BLaER1 treated with 17β-estradiol and CSF1 and Interleukin-3, amounts not matched to agents 10 nM and 100 nM (cell line): ENCODE measurements around the gene STARD9.

Experiments
- H3K27ac ChIP-seq, 11 experiments: shearing (Covaris generic); formaldehyde crosslinking; 2 replicates each; pipeline ENCODE4 v1.8.1; 2022
- H3K27me3 ChIP-seq, 11 experiments: shearing (Covaris generic); formaldehyde crosslinking; 2 replicates each; pipeline ENCODE4 v1.8.1; 2022
- H3K36me3 ChIP-seq, 11 experiments: shearing (Covaris generic); formaldehyde crosslinking; 2 replicates each; pipeline ENCODE4 v1.8.1; 2022
- H3K4me1 ChIP-seq, 10 experiments: shearing (Covaris generic); formaldehyde crosslinking; 2 replicates each; pipeline ENCODE4 v1.8.1; 2022
- H3K4me2 ChIP-seq, 11 experiments: shearing (Covaris generic); formaldehyde crosslinking; 2 replicates each; pipeline ENCODE4 v1.8.1; 2022
- H3K4me3 ChIP-seq, 10 experiments: shearing (Covaris generic); formaldehyde crosslinking; 2 replicates each; pipeline ENCODE4 v1.8.1; 2022
- H3K9ac ChIP-seq, 11 experiments: shearing (Covaris generic); formaldehyde crosslinking; 2 replicates each; pipeline ENCODE4 v1.8.1; 2022
- H3K9me3 ChIP-seq, 11 experiments: shearing (Covaris generic); formaldehyde crosslinking; replicated peaks in 1 of 11; 2 replicates each; pipeline ENCODE4 v1.8.1; 2022
- H4K20me1 ChIP-seq, 11 experiments: shearing (Covaris generic); formaldehyde crosslinking; 2 replicates each; pipeline ENCODE4 v1.8.1; 2022
- Cebpa-rat ChIP-seq, 11 experiments: shearing (Covaris generic); IDR thresholded peaks; 2 replicates each; pipeline ENCODE4 v1.8.1; 2022

The STARD9 gene

DNA sequence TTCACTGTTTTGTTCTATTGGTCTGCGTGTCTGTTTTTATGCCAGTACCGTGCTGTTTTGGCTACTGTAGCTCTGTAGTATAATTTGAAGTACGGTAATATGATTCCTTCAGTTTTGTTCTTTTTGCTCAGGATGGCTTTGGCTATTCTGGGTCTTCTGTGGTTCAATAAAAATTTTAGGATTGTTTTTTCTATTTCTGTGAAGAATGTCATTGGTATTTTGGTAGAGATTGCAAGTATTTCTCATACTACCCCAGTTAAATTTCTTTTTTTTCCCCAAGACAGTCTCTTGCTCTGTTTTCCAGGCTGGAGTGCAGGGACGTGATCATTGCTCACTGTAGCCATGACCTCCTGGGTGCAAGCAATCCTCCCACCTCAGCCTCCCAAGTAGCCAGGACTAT is 53.4 kb downstream of the STARD9 start:
- Histone ChIP-seq H3K4me1 (peaks cover 0 to 10% (median 0%) of the 10 kb centered on the region in 10 experiments; a peak in 2 of 20 replicates), H3K4me2 (no peak overlapping the region)
- TF ChIP-seq Cebpa-rat (IDR thresholded peaks at IDR 0.05) = no peak

DNA sequence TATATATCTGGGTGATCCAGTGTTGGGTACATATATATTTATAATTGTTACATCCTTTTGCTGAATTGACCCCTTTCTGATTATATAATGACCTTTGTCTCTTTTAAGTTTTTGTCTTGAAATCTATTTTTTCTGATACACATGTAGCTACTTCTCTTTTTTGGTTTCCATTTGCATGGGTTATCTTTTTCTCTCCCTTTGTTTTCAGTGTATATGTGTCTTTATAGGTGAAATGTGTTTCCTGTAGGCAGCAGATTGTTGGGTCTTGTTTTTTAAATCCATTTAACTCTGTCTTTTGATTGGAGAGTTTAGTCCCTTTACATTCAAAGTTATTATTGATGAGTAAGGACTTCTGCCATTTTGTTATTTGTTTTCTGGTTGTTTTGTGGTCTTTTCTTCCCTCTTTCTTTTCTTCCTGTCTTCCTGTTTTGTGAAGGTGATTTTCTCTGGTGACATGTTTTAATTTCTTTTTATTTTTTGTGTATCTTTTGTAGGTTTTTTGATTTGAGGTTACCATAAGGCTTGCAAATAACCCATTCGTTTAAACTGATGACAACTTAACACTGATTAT is 56.8 kb downstream of the STARD9 start:
- Histone ChIP-seq H3K36me3 (peaks cover 13 to 83% (median 52%) of the 10 kb centered on the region in 11 experiments), H4K20me1 (no peaks in the 10 kb centered on the region), H3K4me1 (peaks cover 0 to 10% (median 0%) of the 10 kb centered on the region in 10 experiments; a peak in 2 of 20 replicates), H3K9ac (no peak overlapping the region), H3K4me3 (no peak overlapping the region), H3K9me3 (peaks cover 6 to 31% (median 16%) of the 10 kb centered on the region in 11 experiments; a peak in 16 of 22 replicates), H3K27me3 (no peaks in the 10 kb centered on the region), H3K27ac (no peak overlapping the region; a peak in 2 of 22 replicates), H3K4me2 (peak overlapping the region in 1 of 11 experiments; percentile 9; a peak in 1 of 22 replicates)
- TF ChIP-seq Cebpa-rat (IDR thresholded peaks at IDR 0.05) = no peak

More for the DNA sequence above, 53.4 kb downstream of the STARD9 start:
- H3K27ac ChIP-seq = no peak overlapping the region
- no peaks in the 10 kb centered on the region for H3K27me3 ChIP-seq
- H3K4me3 ChIP-seq = no peak overlapping the region
- peaks cover 0 to 48% (median 32%) of the 10 kb centered on the region in 11 experiments; a peak in 19 of 22 replicates for H3K36me3 ChIP-seq
- H3K9ac ChIP-seq = no peak overlapping the region
- H4K20me1 ChIP-seq = no peaks in the 10 kb centered on the region
- peaks cover 6 to 36% (median 17%) of the 10 kb centered on the region in 11 experiments; a peak in 17 of 22 replicates for H3K9me3 ChIP-seq

DNA sequence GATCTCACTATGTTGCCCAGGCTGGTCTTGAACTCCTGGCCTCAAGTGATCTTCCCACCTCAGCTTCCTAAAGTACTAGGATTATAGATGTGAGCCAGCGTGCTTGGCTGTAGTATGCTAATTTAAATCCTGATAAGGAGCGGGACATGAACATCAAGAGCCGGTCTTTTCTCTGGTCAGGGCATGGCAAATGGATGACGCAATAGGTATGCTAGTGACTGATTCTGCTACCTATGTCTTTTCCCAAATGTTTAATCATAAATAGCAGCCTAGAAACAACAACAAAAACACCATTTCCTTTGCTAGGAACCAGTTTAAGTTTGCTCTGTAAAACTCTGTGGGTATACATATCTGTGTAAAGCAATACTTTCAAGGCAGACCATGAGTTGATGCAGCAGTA is 64.7 kb downstream of the STARD9 start:
- no peak overlapping the region for H3K4me3 ChIP-seq
- no peak overlapping the region for H3K9ac ChIP-seq
- no peak overlapping the region for H3K27ac ChIP-seq
- H4K20me1 ChIP-seq = no peaks in the 10 kb centered on the region
- TF ChIP-seq Cebpa-rat (IDR thresholded peaks at IDR 0.05) = no peak
- no peaks in the 10 kb centered on the region for H3K4me1 ChIP-seq
- no peak overlapping the region for H3K4me2 ChIP-seq
- no peaks in the 10 kb centered on the region for H3K27me3 ChIP-seq
- H3K36me3 ChIP-seq = peaks cover 34 to 66% (median 57%) of the 10 kb centered on the region in 11 experiments
- H3K9me3 ChIP-seq = no peaks in the 10 kb centered on the region

DNA sequence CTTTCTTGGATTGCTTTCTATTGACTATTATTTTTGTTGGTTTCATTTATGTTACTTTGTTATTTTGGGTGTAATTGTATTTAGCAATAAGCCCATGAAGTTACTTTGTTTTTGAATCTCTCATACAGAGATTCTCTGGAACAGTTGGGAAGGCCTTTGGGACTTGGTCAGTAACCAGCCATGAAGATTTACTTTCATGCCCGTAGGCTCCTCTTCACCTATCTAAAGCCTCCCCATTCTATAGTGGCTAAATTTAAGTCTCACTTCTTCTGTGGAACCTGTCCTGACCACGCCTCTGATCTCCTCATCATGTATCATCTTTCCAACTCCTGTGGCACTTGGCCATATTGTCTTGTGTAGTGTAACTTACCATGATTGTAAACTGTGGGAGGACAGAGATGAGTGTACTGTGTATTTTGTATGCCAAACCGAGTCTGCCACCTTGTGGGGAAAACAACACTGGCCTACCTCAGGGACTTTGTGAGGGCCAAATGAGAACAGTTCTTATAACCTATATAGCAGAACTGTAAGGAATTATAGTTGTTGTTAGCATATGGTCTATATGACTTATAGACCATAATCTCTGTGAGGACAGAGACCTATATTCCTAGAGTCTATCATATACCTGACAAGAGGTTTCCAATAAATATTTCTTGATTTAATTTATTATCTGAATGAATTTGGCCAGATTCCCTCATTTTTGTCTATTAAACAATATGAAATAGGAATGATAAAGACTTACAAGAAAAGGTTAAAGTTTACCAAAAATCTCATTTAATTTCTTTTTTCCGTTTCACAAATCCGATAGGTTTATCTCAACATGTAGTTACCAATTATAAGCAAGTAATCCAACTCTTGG is 75.0 kb downstream of the STARD9 start:
- peaks cover 0 to 8% (median 0%) of the 10 kb centered on the region in 10 experiments; a peak in 4 of 20 replicates for H3K4me1 ChIP-seq
- H3K27me3 ChIP-seq = no peaks in the 10 kb centered on the region
- no peaks in the 10 kb centered on the region for H3K9me3 ChIP-seq
- H3K27ac ChIP-seq = no peak overlapping the region
- H3K36me3 ChIP-seq = peaks cover 0 to 32% (median 9%) of the 10 kb centered on the region in 11 experiments; a peak in 18 of 22 replicates
- TF ChIP-seq Cebpa-rat (IDR thresholded peaks at IDR 0.05) = no peak
- H3K4me3 ChIP-seq = no peak overlapping the region
- H3K9ac ChIP-seq = no peak overlapping the region; a peak in 1 of 22 replicates
- H3K4me2 ChIP-seq = no peak overlapping the region
- no peaks in the 10 kb centered on the region for H4K20me1 ChIP-seq

DNA sequence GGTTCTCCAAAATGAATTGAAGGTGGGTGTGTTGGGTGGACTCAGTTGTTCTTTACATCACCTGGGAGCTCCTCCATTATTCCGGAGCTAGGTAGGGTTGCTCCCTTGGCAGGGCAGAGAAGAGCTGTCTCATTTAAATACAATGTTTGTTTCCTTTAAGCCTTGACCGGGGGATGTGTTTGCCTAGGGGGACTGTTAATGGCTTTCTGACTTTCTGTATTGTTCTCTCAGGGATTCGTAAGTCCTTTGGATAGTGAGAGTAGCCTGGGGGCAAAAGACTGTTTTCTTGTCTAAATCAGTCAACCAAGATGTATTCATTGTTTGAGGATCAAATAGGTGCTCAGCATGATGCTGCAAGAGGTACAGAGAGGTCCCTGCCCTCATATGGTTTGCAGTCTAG is 90.4 kb downstream of the STARD9 start:
- H3K27ac ChIP-seq = no peak overlapping the region
- H3K9ac ChIP-seq = no peak overlapping the region
- TF ChIP-seq Cebpa-rat (IDR thresholded peaks at IDR 0.05) = no peak
- H3K27me3 ChIP-seq = no peaks in the 10 kb centered on the region
- H3K4me2 ChIP-seq = no peak overlapping the region
- H3K9me3 ChIP-seq = no peaks in the 10 kb centered on the region
- H4K20me1 ChIP-seq = no peaks in the 10 kb centered on the region
- peaks cover 11 to 76% (median 58%) of the 10 kb centered on the region in 11 experiments for H3K36me3 ChIP-seq
- H3K4me1 ChIP-seq = no peaks in the 10 kb centered on the region
- H3K4me3 ChIP-seq = no peak overlapping the region

DNA sequence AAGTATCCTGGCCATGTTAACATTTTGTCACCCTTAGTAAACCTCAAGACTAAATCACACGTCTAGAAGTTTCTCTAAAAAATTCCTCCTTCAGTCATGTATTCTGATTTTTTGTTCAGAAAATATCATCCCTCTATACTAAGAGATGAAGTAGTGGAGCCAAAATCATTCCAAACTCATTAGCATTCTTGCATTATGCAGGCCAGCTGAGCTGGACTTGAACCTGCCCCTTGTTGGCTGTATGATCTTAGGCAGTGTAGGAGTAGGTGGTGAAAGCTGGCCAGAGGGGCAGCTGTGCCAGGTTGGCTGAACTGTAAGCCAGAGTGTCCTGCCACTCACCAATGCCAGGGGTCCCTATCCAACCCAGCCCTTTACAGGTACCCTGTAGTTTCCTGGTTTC is 92.4 kb downstream of the STARD9 start:
- Histone ChIP-seq H3K27me3 (no peaks in the 10 kb centered on the region), H3K9ac (no peak overlapping the region), H4K20me1 (no peaks in the 10 kb centered on the region), H3K4me3 (no peak overlapping the region), H3K4me2 (no peak overlapping the region), H3K36me3 (peaks cover 16 to 82% (median 63%) of the 10 kb centered on the region in 11 experiments), H3K9me3 (no peaks in the 10 kb centered on the region), H3K27ac (no peak overlapping the region), H3K4me1 (no peaks in the 10 kb centered on the region)
- TF ChIP-seq Cebpa-rat (IDR thresholded peaks at IDR 0.05) = no peak

DNA sequence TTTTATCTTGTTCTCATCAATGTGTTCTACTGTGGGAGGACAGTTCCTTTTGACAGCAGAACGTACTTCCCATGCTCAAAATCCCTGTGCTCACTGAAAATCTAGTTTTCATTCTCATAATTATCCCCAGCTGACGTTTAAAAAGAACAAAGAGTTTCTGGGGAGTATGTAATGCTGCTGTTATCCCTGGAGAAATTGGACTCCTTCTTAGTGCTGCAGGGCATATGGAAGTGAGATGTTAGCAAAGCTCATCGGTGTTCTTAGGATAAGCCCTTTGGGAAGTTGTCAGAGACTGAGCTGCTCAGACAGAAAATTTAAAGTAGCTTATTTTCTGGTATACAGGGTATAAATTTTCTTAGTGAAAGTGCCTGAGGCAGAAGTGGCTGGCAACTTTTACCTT is 95.0 kb downstream of the STARD9 start:
- TF ChIP-seq Cebpa-rat (IDR thresholded peaks at IDR 0.05) = no peak
- H3K9me3 ChIP-seq = no peaks in the 10 kb centered on the region
- no peaks in the 10 kb centered on the region for H4K20me1 ChIP-seq

DNA sequence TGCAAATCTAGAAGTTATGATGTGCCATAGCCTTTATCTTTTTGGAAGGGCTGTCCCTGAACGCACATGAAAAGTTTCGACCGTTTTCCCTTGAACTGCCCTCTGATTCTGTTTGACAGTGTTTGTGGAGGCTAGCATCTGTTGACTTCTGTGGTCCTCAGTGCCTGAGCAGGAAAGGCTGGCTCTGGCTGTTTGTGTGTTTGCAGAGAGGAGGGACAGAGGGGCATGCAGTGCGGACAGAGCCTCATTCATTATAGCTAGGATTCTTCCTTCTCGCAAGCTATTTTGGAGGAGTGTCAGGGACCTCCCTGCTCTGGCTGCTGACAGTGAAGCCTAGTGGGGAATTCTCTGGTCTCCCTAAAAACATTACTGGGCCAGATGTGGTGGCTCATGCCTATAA is 97.0 kb downstream of the STARD9 start:
- no peak for TF ChIP-seq Cebpa-rat (IDR thresholded peaks at IDR 0.05)
- Histone ChIP-seq H3K4me1 (no peaks in the 10 kb centered on the region), H3K27ac (no peak overlapping the region), H3K36me3 (peaks cover 32 to 80% (median 62%) of the 10 kb centered on the region in 11 experiments), H3K9ac (no peak overlapping the region), H4K20me1 (no peaks in the 10 kb centered on the region), H3K27me3 (no peaks in the 10 kb centered on the region), H3K9me3 (no peaks in the 10 kb centered on the region), H3K4me3 (no peak overlapping the region), H3K4me2 (no peak overlapping the region)

More for the DNA sequence above, 95.0 kb downstream of the STARD9 start:
- Histone ChIP-seq H3K27me3 (no peaks in the 10 kb centered on the region), H3K4me1 (no peaks in the 10 kb centered on the region), H3K4me2 (no peak overlapping the region), H3K9ac (no peak overlapping the region), H3K4me3 (no peak overlapping the region), H3K27ac (no peak overlapping the region), H3K36me3 (peaks cover 16 to 77% (median 57%) of the 10 kb centered on the region in 11 experiments)

DNA sequence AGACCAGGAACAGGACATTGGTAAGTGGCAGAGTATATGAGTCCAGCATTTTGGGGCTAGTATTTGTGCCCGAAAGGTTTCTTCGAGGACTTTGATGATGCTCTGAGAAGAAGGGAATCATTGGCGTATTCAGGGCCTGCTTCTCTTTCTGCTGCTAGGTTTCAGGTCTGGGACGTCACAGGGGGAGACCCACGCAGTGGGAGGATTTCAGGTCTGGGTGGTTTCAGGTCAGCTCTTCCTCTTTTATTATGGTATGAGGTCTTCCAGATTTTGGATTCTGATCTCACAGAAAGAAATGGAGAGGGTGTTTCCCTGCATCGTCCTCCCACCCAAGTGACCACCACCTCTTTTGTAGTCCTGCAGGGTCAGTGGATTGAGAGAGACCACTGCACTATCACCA is 99.1 kb downstream of the STARD9 start:
- TF ChIP-seq Cebpa-rat (IDR thresholded peaks at IDR 0.05) = no peak
- Histone ChIP-seq H3K27ac (no peak overlapping the region), H3K4me3 (no peak overlapping the region), H3K9ac (no peak overlapping the region), H3K4me2 (no peak overlapping the region), H3K27me3 (no peaks in the 10 kb centered on the region), H4K20me1 (no peaks in the 10 kb centered on the region), H3K9me3 (no peaks in the 10 kb centered on the region), H3K36me3 (peaks cover 44 to 87% (median 71%) of the 10 kb centered on the region in 11 experiments), H3K4me1 (no peaks in the 10 kb centered on the region)
